GM23248 (cell line): ENCODE results near the gene HHLA2. TPM values are rescaled to one million over a fixed set of nuclear protein-coding genes. Genes with fewer than 3 reads are reported as not detected.
A peak's percentile ranks its signal among the peaks of the same experiment; 100 is the strongest.

Source experiments
- DNase-seq: peaks from one replicate; pipeline ENCODE4 v3.0.0-alpha.2; 2015
- H2AFZ ChIP-seq: fragments of 200-600 bp; sonication (generic); 2 replicates; pipeline ENCODE4 v1.6.1; 2016; ENCODE audit warnings: antibody characterized with exemption
- H3F3A ChIP-seq: fragments of 200-600 bp; sonication (generic); 2 replicates; pipeline ENCODE4 v1.6.1; 2016; ENCODE audit warnings: mild to moderate bottlenecking, antibody characterized with exemption, mixed run types; ENCODE audit not compliant: insufficient read depth
- H3K27ac ChIP-seq: fragments of 200-600 bp; sonication (generic); 2 replicates; pipeline ENCODE4 v1.5.1; 2016; ENCODE audit warnings: mild to moderate bottlenecking
- H3K27me3 ChIP-seq: fragments of 200-600 bp; sonication (generic); replicated peaks from 2 replicates; pipeline ENCODE4 v1.6.1; 2016; ENCODE audit warnings: mild to moderate bottlenecking; ENCODE audit not compliant: insufficient read depth
- H3K36me3 ChIP-seq: fragments of 200-600 bp; sonication (generic); 2 replicates; pipeline ENCODE4 v1.6.1; 2016; ENCODE audit warnings: low read depth, mild to moderate bottlenecking
- H3K4me1 ChIP-seq: fragments of 200-600 bp; sonication (generic); 2 replicates; pipeline ENCODE4 v1.6.1; 2016; ENCODE audit warnings: mild to moderate bottlenecking; ENCODE audit not compliant: insufficient read depth
- H3K4me2 ChIP-seq: fragments of 200-600 bp; sonication (generic); one replicate; pipeline ENCODE4 v1.6.1; 2016; ENCODE audit warnings: mild to moderate bottlenecking; ENCODE audit not compliant: unreplicated experiment
- H3K4me3 ChIP-seq: fragments of 200-600 bp; sonication (generic); 2 replicates; pipeline ENCODE4 v1.5.1; 2016; ENCODE audit warnings: mild to moderate bottlenecking
- H3K79me2 ChIP-seq: fragments of 200-600 bp; sonication (generic); 2 replicates; pipeline ENCODE4 v1.6.1; 2016; ENCODE audit warnings: mild to moderate bottlenecking; ENCODE audit not compliant: insufficient read depth
- H3K9ac ChIP-seq: fragments of 200-600 bp; sonication (generic); 2 replicates; pipeline ENCODE4 v1.6.1; 2016; ENCODE audit warnings: mild to moderate bottlenecking
- H3K9me2 ChIP-seq: fragments of 200-600 bp; sonication (generic); 2 replicates; pipeline ENCODE4 v1.6.1; 2016; ENCODE audit warnings: mixed run types, mild to moderate bottlenecking, moderate library complexity; ENCODE audit not compliant: insufficient read depth
- H3K9me3 ChIP-seq: fragments of 200-600 bp; sonication (generic); one replicate; pipeline ENCODE4 v1.6.1; 2017; ENCODE audit warnings: low read depth
- H4K20me1 ChIP-seq: fragments of 200-600 bp; sonication (generic); 2 replicates; pipeline ENCODE4 v1.6.0; 2016; ENCODE audit not compliant: insufficient read depth
- EZH2 ChIP-seq: fragments of 200-600 bp; sonication (generic); IDR thresholded peaks from 2 replicates; pipeline ENCODE4 v1.6.1; 2018; ENCODE audit warnings: antibody characterized with exemption, mild to moderate bottlenecking; ENCODE audit not compliant: insufficient read depth, poor library complexity, severe bottlenecking
- EZH2phosphoT487 ChIP-seq: fragments of 200-600 bp; sonication (generic); IDR thresholded peaks from 2 replicates; pipeline ENCODE4 v1.6.1; 2018; ENCODE audit warnings: antibody characterized with exemption, moderate library complexity, mild to moderate bottlenecking, low read depth; ENCODE audit not compliant: insufficient read depth
- WGBS, 2 experiments: methylation state at CpG; one replicate each; pipeline ENCODE4 v1.1.6; 2015 to 2017; ENCODE audit warnings: low lambda C conversion rate in 2 of 2, low coverage in 1 of 2; ENCODE audit errors: missing lambda C conversion rate in 2 of 2; 5-methylcytosine and 5-hydroxymethylcytosine counted together
- in situ Hi-C: fragments of 300-500 bp; cut with MboI; formaldehyde crosslinking; loops from 2 replicates; pipeline ENCODE4 v1.15.0; 2020
- polyA plus RNA-seq: library from polyadenylated mRNA; unstranded; fragments of >200 nt; fragmentation: Nextera tagmentation; extraction: Ambion mirVana; gene quantifications from 2 replicates; pipeline ENCODE4 v1.2.1, GENCODE V29; 2016
- total RNA-seq: library from RNA; depleted of rRNA; stranded (reverse); fragments of >200 nt; shearing (Covaris generic); gene quantifications from 2 replicates; pipeline ENCODE4 v1.2.3, GENCODE V29; 2014

The HHLA2 gene
- total and polyA plus RNA-seq, 2 experiments from 2014 or later: not detected

DNA sequence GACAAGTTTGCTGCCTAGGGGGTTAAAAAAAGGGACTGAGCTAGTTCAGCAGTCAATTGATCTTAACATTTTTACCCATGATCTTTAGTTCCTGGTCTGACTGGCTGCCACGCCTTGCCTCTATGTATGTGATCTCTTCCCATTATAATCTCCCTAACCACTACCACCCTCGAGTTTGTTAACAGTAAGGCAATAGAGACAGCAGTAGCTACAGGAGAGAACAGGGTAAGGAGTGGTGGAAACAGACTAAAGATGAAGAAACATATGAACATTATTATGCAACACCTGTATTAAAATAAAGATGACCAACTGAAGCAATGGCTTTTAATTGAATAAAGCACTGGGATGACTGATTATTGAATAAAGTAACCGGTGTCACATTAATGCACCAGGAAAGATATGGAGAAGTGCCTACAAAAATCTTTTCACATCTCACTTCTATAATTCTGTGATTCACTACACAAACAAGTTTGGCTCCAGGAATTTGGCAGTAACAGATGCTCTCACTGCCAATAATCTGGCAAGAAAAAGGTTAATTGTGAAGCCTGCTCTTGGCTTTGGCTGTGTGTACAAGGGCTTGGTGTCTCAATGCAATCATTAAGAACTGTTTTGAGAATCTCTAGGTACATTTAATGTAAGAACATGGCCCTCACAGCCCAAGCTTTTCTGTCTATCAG is 95.7 kb downstream of the HHLA2 start:
- no peak overlapping the region for H3K27ac ChIP-seq
- H3K4me1 ChIP-seq: peaks cover 12% of the 10 kb centered on the region; the same call in 1 of the 2 replicates
- H3K9ac ChIP-seq: no peak overlapping the region
- H3K4me3 ChIP-seq: no peak overlapping the region
- no peaks in the 10 kb centered on the region for H3K9me2 ChIP-seq
- in situ Hi-C loops: no loop called here
- H3K4me2 ChIP-seq: no peak overlapping the region
- peaks cover 11% of the 10 kb centered on the region; the same call in 1 of the 2 replicates for H3F3A ChIP-seq
- no peaks in the 10 kb centered on the region for H3K36me3 ChIP-seq
- H3K9me3 ChIP-seq: no peaks in the 10 kb centered on the region
- H2AFZ ChIP-seq: no peak overlapping the region
- no peaks in the 10 kb centered on the region for H4K20me1 ChIP-seq
- no peaks in the 10 kb centered on the region for H3K79me2 ChIP-seq
- WGBS, 2 experiments: 42 to 47% methylated on average over 3 of the region's 3 CpGs
- no peaks in the 10 kb centered on the region for H3K27me3 ChIP-seq
- DNase-seq: peak; percentile 53
- no peak for TF ChIP-seq EZH2phosphoT487
- no peak for TF ChIP-seq EZH2

DNA sequence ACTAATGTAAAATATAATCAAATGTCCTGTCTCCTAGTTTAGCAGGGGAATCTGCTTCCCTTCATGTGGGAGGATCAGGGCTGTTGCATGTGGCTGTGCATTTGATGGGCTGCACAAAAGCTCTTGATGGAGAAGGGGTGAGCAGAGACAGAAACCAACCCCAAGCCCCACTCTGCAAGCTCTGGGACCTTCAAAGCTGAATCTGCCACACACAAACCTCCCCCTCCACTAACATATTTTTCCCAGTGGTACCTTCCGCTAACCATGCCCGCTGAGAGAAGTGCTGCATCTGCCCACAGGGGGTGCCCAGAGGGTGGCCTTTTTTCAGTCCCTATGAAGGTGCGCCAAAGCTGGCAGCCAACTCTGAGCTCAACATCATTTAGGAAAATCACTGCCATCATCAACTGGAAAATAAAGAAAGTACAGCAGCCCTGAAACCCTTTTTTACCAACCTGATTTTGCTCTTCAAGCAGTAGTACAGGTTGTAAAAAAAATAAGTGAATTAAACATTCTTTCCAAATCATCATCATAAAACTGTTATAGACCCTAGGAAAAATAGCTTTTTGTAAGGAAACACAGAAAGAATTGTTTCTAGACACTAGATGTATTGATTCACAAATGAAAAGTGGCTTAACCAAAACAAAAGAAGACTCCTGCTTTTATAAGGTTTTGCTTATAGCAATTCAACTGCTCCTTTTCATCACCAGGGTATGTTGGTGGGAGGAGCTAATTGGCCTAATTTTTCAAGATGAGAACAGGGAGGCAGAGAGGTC is 97.0 kb downstream of the HHLA2 start:
- in situ Hi-C loops: no loop called here
- H3K36me3 ChIP-seq: no peaks in the 10 kb centered on the region

DNA sequence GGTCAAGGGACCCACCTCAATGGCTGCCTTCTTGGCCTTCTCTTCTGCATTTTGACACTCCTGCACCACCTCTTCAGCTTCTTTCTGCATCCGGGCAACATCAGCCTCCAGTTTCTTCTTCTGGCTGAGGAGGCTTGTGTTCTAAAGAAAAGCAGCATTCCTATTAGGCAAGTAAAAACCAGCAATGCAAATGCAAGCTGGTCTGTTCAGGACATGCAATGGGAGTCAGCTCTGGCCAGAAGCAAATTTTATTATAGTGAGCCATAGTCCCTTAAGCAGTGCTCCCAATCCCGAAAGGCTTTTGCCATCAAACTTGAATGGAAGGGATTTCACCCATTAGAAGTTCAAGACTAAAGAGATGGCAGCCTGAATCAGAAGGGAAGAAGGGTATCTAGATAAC is 97.7 kb downstream of the HHLA2 start:
- DNase-seq: peak; percentile 6
- Histone ChIP-seq H3K4me2 (no peak overlapping the region), H2AFZ (no peak overlapping the region), H3K9me2 (no peaks in the 10 kb centered on the region), H3K36me3 (no peaks in the 10 kb centered on the region), H4K20me1 (no peaks in the 10 kb centered on the region), H3F3A (peaks cover 11% of the 10 kb centered on the region; the same call in 1 of the 2 replicates), H3K79me2 (no peaks in the 10 kb centered on the region), H3K9ac (no peak overlapping the region), H3K9me3 (no peaks in the 10 kb centered on the region), H3K27me3 (no peaks in the 10 kb centered on the region), H3K4me1 (peaks cover 12% of the 10 kb centered on the region; the same call in 1 of the 2 replicates), H3K27ac (no peak overlapping the region), H3K4me3 (no peak overlapping the region)
- TF ChIP-seq EZH2phosphoT487: no peak
- TF ChIP-seq EZH2: no peak
- in situ Hi-C loops: no loop called here
- WGBS, 2 experiments: 70 to 76% methylated on average over 2 of the region's 2 CpGs

More for the DNA sequence above, 97.0 kb downstream of the HHLA2 start:
- Histone ChIP-seq H3K9ac (no peak overlapping the region), H4K20me1 (no peaks in the 10 kb centered on the region), H3K79me2 (no peaks in the 10 kb centered on the region), H3K4me3 (no peak overlapping the region), H3K27ac (no peak overlapping the region), H3K9me2 (no peaks in the 10 kb centered on the region), H3K4me1 (peaks cover 12% of the 10 kb centered on the region; the same call in 1 of the 2 replicates), H3K9me3 (no peaks in the 10 kb centered on the region), H3K27me3 (no peaks in the 10 kb centered on the region), H3K4me2 (no peak overlapping the region), H3F3A (peaks cover 11% of the 10 kb centered on the region; the same call in 1 of the 2 replicates), H2AFZ (no peak overlapping the region)
- TF ChIP-seq EZH2phosphoT487: no peak
- WGBS, 2 experiments: 65 to 100% methylated on average over 2 to 3 of the region's 3 CpGs
- DNase-seq: no peak

DNA sequence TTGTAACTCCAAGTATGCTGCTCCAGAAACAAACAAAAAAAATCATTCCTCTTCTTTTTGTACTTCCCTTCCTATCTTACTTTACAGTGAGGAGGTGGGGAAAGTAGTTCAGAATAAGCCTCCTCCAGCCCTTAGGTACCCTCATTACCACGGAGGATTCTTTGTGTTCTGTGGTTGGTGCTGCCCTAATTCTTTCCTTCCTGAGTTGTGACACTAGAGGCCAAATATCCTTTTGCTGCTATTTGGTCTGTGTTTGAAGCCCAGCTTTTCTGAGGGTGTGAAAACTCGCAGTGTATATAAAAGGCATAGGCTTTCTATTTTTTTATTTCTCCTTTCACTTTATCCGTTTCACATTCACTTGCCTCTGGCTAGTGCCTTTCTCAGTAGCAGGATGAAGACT is 98.2 kb downstream of the HHLA2 start:
- Histone ChIP-seq H3K27ac (no peak overlapping the region), H3K9me3 (no peaks in the 10 kb centered on the region)
- DNase-seq: no peak

More for the DNA sequence above, 98.2 kb downstream of the HHLA2 start:
- H3K4me3 ChIP-seq: no peak overlapping the region
- no peaks in the 10 kb centered on the region for H3K79me2 ChIP-seq
- no peak overlapping the region for H3K4me2 ChIP-seq
- H4K20me1 ChIP-seq: no peaks in the 10 kb centered on the region
- no peaks in the 10 kb centered on the region for H3K27me3 ChIP-seq
- H3F3A ChIP-seq: peaks cover 11% of the 10 kb centered on the region; the same call in 1 of the 2 replicates
- no peaks in the 10 kb centered on the region for H3K36me3 ChIP-seq
- 52 to 67% methylated on average over 3 of the region's 3 CpGs for WGBS, 2 experiments
- TF ChIP-seq EZH2phosphoT487: no peak
- TF ChIP-seq EZH2: no peak
- no peaks in the 10 kb centered on the region for H3K9me2 ChIP-seq
- H3K4me1 ChIP-seq: peaks cover 12% of the 10 kb centered on the region; the same call in 1 of the 2 replicates
- H2AFZ ChIP-seq: no peak overlapping the region
- H3K9ac ChIP-seq: no peak overlapping the region
- in situ Hi-C loops: no loop called here
